DMS79 (cell line): ENCODE measurements around the gene RSPH4A.
A peak's percentile ranks its signal among the peaks of the same experiment; 100 is the strongest.
"Not testable (repeated sequence)": the region's sequence is repeated elsewhere in the genome, so short reads cannot be mapped to it uniquely, and the experiment has no call there.

Experiments
- DNase-seq: peaks from one replicate; lab custom pipeline; 2025; lab: John Stamatoyannopoulos, UW

Gene RSPH4A

DNA sequence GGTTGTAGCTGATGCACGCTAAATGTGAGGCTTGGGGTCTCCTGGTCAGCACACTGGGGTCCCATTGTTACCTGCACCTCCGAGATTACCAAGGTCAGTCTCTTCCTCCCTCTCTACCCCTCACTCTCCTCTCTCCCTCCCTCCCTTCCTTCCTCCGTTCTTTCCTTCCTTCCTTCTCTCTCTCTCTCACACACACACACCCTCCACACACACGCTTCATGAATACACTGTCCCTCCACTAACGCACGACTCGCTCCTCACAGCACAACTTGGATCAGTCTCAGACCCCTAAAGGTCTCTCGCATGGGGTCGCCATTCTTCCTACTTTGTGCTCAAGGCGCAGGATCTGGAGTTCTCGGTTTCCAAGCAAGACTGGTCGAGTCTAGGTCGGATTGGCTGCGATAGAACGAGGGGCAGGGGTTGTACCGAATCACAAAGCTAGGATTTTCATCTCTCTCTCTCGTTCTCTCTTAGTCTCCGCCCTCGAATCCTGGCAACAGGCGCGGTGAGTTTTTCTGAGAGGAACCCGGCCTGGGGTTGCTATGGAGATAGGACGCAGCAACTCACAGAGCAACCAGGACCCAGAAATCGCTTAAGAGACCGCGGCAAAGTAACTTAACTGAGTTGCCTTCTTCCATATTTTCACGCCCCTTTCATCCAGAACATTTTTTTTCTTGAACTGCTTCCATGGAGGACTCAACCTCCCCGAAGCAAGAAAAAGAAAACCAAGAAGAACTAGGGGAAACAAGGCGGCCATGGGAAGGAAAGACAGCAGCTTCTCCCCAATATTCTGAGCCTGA is at the start of gene RSPH4A:
Gene RSPH4A, plus strand, starts transcription at position 543 of the 800 bp plus-strand sequence. Its CDS starts 145 bp downstream, at position 688.
- peak; percentile 98 for DNase-seq

DNA sequence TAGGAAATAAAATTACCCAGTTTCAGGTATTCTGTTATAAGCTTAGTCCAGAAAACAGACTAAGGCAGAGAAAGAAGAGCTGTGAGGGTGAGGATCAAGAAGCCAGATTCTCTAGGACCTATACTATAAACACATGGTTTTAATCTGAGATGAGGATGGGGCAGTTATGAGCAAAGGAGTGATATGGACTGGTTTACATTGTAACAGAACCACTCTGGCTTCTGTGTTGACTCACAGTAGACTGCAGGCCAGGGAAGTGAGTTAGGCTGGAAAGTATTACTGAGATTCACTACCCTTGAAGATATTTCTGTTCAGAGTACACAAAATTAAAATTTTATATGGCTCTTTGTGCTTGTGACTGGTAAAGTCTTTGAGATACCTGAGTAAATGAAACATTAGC is 48.2 kb upstream of the RSPH4A start:
- DNase-seq, result no peak

DNA sequence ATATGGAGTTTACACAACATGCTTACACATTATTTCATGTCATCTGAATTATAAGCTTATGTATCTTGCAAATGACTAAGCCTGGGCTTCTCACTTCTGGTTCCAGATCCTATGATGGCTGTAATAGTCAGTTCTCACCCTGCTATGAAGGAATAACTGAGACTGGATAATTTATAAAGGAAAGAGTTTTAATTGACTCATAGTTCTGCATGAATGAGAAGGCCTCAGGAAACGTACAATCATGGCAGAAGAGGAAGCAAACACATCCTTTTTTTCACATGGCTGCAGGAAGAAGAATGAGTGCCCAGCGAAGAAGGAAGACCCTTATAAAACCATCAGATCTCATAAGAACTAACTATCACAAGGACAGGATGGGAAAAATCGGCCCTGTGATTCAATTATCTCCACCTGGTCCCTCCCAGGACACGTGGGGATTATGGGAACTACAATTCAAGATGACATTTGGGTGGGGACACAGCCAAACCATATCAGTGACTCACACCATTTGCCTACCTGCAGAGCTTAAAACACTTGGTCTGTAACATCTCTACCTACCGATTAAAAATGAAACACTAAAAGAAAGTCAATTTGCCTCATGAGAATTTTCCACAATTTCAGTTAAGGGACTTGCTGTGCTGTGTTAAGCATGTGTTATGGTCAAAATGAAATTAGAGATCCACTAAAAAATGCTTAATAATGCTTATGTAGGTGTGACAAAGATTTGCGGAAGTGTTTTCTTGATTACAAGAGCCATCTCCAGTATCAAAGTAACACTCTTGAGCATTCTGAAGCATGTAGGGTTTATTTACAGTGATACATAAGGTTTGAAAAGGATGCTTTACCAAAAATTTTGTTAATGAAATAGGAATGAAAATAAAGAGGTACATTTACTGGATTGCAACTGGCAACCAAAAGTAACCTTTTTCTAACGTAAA is 47.2 kb upstream of the RSPH4A start:
- no peak for DNase-seq

DNA sequence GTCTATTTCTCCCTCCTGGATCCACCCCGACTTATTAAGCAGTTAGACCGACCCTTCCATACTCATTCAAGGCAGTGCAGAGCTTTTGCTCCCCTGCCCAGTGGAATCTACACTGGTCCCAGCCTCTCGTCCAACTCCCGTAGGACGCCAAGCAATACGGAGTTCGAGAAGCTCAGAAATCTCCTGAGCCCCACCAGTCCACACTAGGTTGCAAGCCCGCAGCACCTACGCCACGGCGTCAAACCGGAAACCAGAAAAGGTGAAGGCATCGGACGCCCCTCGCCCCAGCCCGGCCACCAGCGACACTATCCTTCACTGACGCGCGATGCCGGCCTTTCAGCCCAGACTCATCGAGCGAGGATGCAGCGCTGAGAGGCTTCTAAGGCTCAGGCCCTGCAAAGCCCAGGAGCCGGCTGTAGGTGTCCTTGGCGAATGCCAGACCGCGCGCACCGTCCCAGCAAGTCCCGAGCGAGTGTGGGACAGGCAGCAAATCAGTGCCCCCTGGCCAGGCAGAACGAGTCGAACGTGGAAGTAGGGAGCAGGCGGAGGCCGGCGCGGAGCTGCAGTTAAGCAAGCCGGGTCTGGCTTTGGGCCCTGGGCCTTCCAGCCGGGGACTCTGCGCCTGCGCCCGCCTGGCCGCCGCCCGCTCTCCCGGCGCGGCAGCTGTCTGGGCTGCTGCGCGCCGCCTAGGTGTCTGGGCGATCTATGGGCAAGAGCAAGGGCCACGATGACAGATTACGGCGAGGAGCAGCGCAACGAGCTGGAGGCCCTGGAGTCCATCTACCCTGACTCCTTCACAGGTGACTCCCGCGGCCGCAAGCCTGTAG is 45.2 kb upstream of the RSPH4A start, which contains the start of gene RWDD1:
Gene RWDD1, plus strand, starts transcription at position 649 of the 827 bp plus-strand sequence. Its CDS starts 79 bp downstream, at position 728.
- peak; percentile 98 for DNase-seq

GRCh38 chr6:116571683-116572000 is 44.6 kb upstream of the RSPH4A start:
- DNase-seq, result no peak

- DNase-seq, result no peak
Observed at GRCh38 chr6:116572162-116572561, 44.1 kb upstream of the RSPH4A start.

GRCh38 chr6:116575227-116575626 is 41.1 kb upstream of the RSPH4A start:
- DNase-seq, result no peak

DNA sequence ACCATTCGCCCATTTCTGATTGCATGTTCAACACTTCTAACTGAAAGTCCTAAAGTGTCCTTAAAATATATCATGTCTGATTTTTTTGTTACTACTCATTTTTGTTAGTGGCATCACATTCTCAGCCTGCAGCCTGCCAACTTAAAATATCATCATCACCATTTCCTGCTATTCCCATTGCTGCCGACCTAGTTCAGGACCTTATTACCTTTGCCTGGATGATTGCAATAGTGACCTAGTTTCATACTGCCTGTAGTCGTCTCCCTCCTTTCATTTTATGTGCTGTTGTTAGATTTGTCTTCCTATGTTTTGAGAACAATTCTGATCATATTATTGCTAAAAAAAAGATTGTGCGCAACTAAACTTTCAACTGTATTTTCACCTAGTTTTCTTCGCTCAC is 38.8 kb upstream of the RSPH4A start:
- no peak for DNase-seq

GRCh38 chr6:116578335-116578734 is 37.9 kb upstream of the RSPH4A start:
- no peak for DNase-seq

DNA sequence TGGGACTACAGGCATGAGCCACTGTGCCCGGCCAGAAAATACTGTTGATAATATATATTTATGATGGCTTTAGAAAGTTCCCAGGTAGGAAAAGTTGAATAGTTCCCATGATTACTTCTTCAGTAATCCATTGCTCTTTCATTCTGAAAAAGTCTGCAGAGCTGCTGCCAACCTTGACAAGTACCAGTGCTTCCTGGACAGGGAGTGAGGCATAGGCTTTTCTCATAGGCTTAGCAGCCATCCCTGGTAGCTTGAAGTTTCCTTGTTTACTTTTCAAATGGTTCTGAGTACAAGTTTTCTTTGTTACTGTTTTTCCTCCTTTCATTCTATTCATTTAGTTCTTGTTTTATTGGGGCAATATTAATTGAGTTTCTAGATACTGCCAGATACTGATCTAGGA is 37.1 kb upstream of the RSPH4A start:
- no peak for DNase-seq

DNA sequence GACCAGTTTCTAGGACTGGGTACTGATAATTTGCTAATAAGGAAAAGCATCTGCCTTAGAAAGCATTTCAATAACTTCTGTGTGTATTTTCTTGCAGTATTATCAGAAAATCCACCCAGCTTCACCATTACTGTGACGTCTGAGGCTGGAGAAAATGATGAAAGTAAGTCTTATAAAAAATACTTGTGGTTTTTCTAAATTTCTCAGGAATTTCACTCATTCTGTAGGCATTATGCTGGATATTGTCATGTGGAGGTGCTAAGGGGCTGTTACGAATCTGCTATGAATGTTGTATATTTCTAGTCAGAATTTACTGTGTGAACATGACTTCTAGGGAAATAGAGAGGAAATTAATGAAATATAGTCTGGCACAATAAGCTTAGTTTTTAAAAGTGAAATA is 36.1 kb upstream of the RSPH4A start:
- DNase-seq, result no peak

- DNase-seq, result no peak
Observed at GRCh38 chr6:116586276-116586675, 30.0 kb upstream of the RSPH4A start.

- DNase-seq, result no peak
Observed at GRCh38 chr6:116586738-116587137, 29.5 kb upstream of the RSPH4A start.

GRCh38 chr6:116595247-116595646 is 21.0 kb upstream of the RSPH4A start:
- peak; percentile 45 for DNase-seq

DNA sequence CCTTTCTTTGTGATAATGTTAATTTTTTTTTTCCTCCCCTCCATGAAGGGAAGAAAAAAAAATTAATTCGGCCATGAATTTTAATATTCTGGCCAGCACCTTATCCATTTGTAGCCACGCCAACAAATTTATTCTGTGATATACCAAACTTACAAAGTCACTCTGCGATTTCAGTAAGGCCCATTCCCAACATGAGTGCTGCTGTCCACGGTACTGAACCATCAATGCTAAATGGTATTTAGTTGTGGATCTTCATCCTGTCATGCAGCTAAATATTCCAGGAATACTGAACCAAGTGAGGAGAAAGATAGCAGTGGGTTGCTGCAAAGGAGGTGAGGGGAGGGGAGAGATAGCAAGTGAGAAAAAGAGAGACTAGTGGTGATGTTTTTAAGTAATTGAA is 19.5 kb upstream of the RSPH4A start:
- no peak for DNase-seq

DNA sequence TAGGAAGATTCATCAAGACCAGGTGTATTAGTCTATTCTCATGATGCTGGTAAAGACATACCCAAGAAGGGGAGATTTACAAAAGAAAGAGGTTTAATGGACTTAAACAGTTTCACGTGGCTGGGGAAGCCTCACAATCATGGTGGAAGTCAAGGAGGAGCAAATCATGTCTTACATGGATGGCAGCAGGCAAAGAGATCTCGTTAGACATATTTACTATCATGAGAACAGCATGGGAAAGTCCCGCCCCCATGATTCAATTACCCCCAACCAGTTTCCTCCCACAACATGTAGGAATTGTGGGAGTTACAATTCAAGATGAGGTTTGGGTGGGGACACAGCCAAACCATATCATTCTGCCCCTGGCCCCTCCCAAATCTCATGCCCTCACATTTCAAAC is 12.4 kb upstream of the RSPH4A start:
- DNase-seq, result not testable (repeated sequence)

DNA sequence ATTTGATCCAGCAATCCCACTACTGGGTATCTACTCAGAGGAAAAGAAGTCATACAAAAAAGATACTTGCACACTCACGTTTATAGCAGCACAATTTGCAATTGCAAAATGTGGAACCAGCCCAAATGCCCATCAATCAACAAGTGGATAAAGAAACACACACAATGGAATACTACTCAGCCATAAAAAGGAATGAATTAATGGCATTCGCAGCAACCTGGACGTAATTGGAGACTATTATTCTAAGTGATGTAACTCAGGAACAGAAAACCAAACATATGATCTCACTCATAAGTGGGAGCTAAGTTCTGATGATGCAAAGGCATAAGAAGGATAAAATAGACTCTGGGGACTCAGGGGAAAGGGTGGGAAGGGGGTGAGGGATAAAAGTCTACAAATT is 11.4 kb upstream of the RSPH4A start:
- DNase-seq, result not testable (repeated sequence)

DNA sequence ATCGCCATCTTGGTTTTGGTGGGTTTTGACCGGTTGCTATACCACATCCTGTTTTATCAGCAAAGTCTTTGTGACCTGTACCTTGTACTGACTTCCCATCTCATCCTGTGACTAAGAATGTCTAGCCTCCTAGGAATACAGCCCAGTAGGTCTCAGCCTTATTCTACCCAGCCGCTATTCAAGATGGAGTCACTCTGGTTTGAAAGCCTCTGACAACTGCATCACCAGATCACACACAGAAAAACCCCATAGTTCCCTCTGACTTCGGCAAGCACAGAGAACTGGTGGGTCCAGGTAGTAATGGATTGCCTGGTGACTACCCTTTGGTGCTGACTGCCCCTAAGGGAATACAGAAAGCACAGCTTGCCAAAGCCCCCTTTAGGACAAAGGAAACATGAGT is 10.3 kb upstream of the RSPH4A start:
- DNase-seq, result no peak

GRCh38 chr6:116611056-116611455 is 5.2 kb upstream of the RSPH4A start:
- no peak for DNase-seq

- DNase-seq, result no peak
Observed at GRCh38 chr6:116616737-116617053, 416 bp downstream of the RSPH4A start.

DNA sequence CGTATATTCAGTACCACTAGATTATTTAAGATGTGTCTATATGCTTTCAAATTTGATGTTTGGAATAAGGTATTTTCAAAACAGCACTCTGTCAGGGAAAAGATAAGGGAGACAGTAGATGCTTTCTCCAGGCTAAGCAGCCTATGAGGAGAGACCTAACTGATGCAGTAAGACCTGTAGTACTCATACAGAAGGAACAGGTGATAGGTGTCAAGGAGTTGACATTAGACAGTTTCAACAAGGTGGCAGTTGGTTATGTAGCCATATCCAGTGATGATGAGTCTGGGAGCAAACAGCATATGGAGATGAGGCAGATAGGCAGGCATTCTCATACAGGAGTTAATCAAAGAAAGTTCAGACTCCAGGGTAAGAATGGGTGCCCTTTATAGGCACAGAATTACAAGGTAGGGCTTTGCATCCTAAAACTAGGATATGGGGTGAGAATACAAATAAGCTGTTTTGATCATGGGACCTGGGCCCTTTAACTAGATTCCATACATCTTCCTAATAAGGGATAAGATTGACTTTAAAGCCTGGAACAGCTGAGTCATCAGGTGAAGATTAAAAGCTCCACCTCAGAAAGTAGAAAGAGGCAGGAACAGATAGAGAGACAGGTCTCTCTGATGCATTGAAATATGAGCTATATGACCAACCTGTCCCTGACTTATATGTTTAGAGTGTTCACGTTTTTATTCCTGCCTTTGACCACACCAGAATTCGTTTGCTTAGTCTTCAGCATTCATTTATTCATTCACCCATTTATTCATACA is 7.9 kb downstream of the RSPH4A start:
- no peak for DNase-seq

GRCh38 chr6:116625872-116626271 is 9.6 kb downstream of the RSPH4A start:
- peak; percentile 37 for DNase-seq
